ENCODE measurements around the gene ABHD2. TPM values are rescaled to one million over a fixed set of nuclear protein-coding genes. Genes with fewer than 3 reads are reported as not detected.

Gene ABHD2
- total RNA-seq, 2 experiments from 2014 or later = 16.1 to 22.8 TPM

- no peak overlapping the region for H2AFZ ChIP-seq (ENCODE audit: low read length)
- H3K4me2 ChIP-seq (ENCODE audit: low read length) = no peak overlapping the region
- no peak for TF ChIP-seq EZH2phosphoT487 (IDR thresholded peaks at IDR 0.05; ENCODE audit: borderline replicate concordance, low read depth, low read length)
- TF ChIP-seq CTCF (conservative IDR thresholded peaks at IDR 0.05; ENCODE audit: low read length) = no peak
- H3K4me3 ChIP-seq (ENCODE audit: low read depth, low read length, poor library complexity, severe bottlenecking) = no peak overlapping the region
- H3K9me3 ChIP-seq (ENCODE audit: low read length) = no peaks in the 10 kb centered on the region
- intact Hi-C loops (cut with micrococcal nuclease; ENCODE audit: unreplicated experiment) = no loop called here
- no peaks in the 10 kb centered on the region for H4K20me1 ChIP-seq (ENCODE audit: insufficient read depth, low read length)
- no peak overlapping the region for H3K27ac ChIP-seq (ENCODE audit: low read depth, low read length, poor library complexity, severe bottlenecking)
- DNase-seq (ENCODE audit: low spot score) = no peak
- CTCF ChIA-PET (ENCODE audit: unreplicated experiment) = interaction anchor here (0.6 kb wide), 1 partner anchor 895 kb away, joined by 4 read pairs; no protein-coding TSS in a partner anchor
- POLR2A ChIA-PET = interaction anchor here (0.6 to 1.0 kb wide), 2 partner anchors 28 to 1502 kb away, joined by 3 to 9 read pairs; no protein-coding TSS in a partner anchor
- no TSS peak for BruUV-seq (replicated peaks)
- no peaks in the 10 kb centered on the region for H3K4me1 ChIP-seq (ENCODE audit: insufficient read depth, low read length, poor library complexity, severe bottlenecking)
- no peaks in the 10 kb centered on the region for H3K9me2 ChIP-seq (ENCODE audit: insufficient read depth, low read length)
- H3K79me2 ChIP-seq (ENCODE audit: insufficient read depth, low read depth, low read length) = no peaks in the 10 kb centered on the region
- peaks cover 4% of the 10 kb centered on the region; the same call in 1 of the 2 replicates for H3K36me3 ChIP-seq (ENCODE audit: insufficient read depth, low read length)
These were observed 99.2 kb downstream of the ABHD2 start for GRCh38 chr15:89187301-89187985.

- ChIA-PET CTCF (ENCODE audit: unreplicated experiment) (interaction anchor here (0.6 kb wide), 1 partner anchor 894 kb away, joined by 4 read pairs; no protein-coding TSS in a partner anchor), POLR2A (interaction anchor here (0.6 to 1.0 kb wide), 2 partner anchors 28 to 1503 kb away, joined by 3 to 9 read pairs; no protein-coding TSS in a partner anchor)
- Histone ChIP-seq H3K36me3 (ENCODE audit: insufficient read depth, low read length) (peaks cover 4% of the 10 kb centered on the region; the same call in 1 of the 2 replicates), H3K9me3 (ENCODE audit: low read length) (no peaks in the 10 kb centered on the region), H3K9me2 (ENCODE audit: insufficient read depth, low read length) (no peaks in the 10 kb centered on the region), H3K4me2 (ENCODE audit: low read length) (no peak overlapping the region), H4K20me1 (ENCODE audit: insufficient read depth, low read length) (no peaks in the 10 kb centered on the region), H3K4me3 (ENCODE audit: low read depth, low read length, poor library complexity, severe bottlenecking) (no peak overlapping the region), H3K4me1 (ENCODE audit: insufficient read depth, low read length, poor library complexity, severe bottlenecking) (no peaks in the 10 kb centered on the region), H3K27ac (ENCODE audit: low read depth, low read length, poor library complexity, severe bottlenecking) (no peak overlapping the region), H3K79me2 (ENCODE audit: insufficient read depth, low read depth, low read length) (no peaks in the 10 kb centered on the region), H2AFZ (ENCODE audit: low read length) (no peak overlapping the region)
- DNase-seq (ENCODE audit: low spot score) = no peak
- intact Hi-C loops (cut with micrococcal nuclease; ENCODE audit: unreplicated experiment) = no loop called here
- BruUV-seq (replicated peaks) = no TSS peak
- no peak for TF ChIP-seq EZH2phosphoT487 (IDR thresholded peaks at IDR 0.05; ENCODE audit: borderline replicate concordance, low read depth, low read length)
- TF ChIP-seq CTCF (conservative IDR thresholded peaks at IDR 0.05; ENCODE audit: low read length) = no peak
These were observed 99.8 kb downstream of the ABHD2 start for GRCh38 chr15:89187986-89188514.

DNA sequence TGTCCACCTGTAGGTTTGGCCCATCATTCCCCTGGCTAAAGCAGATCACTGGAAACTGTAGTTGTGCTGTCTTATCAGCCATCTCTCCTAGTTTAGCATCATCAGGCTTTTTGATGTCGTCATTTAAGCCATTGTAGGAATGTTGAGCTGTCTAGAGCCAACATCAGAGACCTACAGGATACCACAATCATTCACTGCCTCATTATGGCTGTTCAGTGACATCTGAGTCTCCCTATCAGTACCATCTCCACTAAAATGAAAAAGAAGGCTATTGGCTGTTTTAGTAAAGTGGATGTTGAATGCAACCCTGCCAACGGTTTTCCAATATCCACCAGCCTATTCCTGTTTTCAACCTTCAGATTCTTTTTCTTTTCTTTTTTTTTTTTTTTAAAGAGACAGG is 103.9 kb downstream of the ABHD2 start:
- no peak for DNase-seq (ENCODE audit: low spot score)
- POLR2A ChIA-PET = no interaction called here
- no peaks in the 10 kb centered on the region for H3K4me1 ChIP-seq (ENCODE audit: insufficient read depth, low read length, poor library complexity, severe bottlenecking)
- TF ChIP-seq EZH2phosphoT487 (IDR thresholded peaks at IDR 0.05; ENCODE audit: borderline replicate concordance, low read depth, low read length) (no peak), CTCF (conservative IDR thresholded peaks at IDR 0.05; ENCODE audit: low read length) (no peak)
- no peak overlapping the region for H3K4me2 ChIP-seq (ENCODE audit: low read length)
- H3K4me3 ChIP-seq (ENCODE audit: low read depth, low read length, poor library complexity, severe bottlenecking) = no peak overlapping the region
- no peak overlapping the region for H3K27ac ChIP-seq (ENCODE audit: low read depth, low read length, poor library complexity, severe bottlenecking)
- intact Hi-C loops (cut with micrococcal nuclease; ENCODE audit: unreplicated experiment) = no loop called here
- no peaks in the 10 kb centered on the region for H3K9me3 ChIP-seq (ENCODE audit: low read length)
- CTCF ChIA-PET (ENCODE audit: unreplicated experiment) = no interaction called here
- H3K9me2 ChIP-seq (ENCODE audit: insufficient read depth, low read length) = no peaks in the 10 kb centered on the region
- H3K36me3 ChIP-seq (ENCODE audit: insufficient read depth, low read length) = peaks cover 9% of the 10 kb centered on the region; the same call in 1 of the 2 replicates
- H3K79me2 ChIP-seq (ENCODE audit: insufficient read depth, low read depth, low read length) = no peaks in the 10 kb centered on the region
- H2AFZ ChIP-seq (ENCODE audit: low read length) = no peak overlapping the region
- BruUV-seq (replicated peaks) = no TSS peak
- H4K20me1 ChIP-seq (ENCODE audit: insufficient read depth, low read length) = no peaks in the 10 kb centered on the region

Measured in OCI-LY7 (cell line).